GOT3 (cell line): ENCODE measurements around the gene NAV1.
"Not testable (repeated sequence)": the region's sequence is repeated elsewhere in the genome, so short reads cannot be mapped to it uniquely, and the experiment has no call there.

Experiments used
- DNase-seq: peaks from one replicate; lab custom pipeline; 2025; ENCODE audit warnings: mixed read lengths; lab: John Stamatoyannopoulos, UW

NAV1 gene

GRCh38 chr1:201528631-201529252 is 10.2 kb upstream of the NAV1 start:
- DNase-seq = no peak

GRCh38 chr1:201530741-201531531 is 8.0 kb upstream of the NAV1 start:
- DNase-seq = peak; percentile 99

GRCh38 chr1:201531551-201532425 is 7.1 kb upstream of the NAV1 start:
- DNase-seq = no peak

- no peak for DNase-seq
Measured at GRCh38 chr1:201533836-201534235, 5.1 kb upstream of the NAV1 start.

- DNase-seq = no peak
Measured at GRCh38 chr1:201535046-201535918, 3.6 kb upstream of the NAV1 start.

- no peak for DNase-seq
Measured at GRCh38 chr1:201535919-201536245, 3.0 kb upstream of the NAV1 start.

- peak; percentile 94 for DNase-seq
Measured at GRCh38 chr1:201536558-201536957, 2.4 kb upstream of the NAV1 start.

- no peak for DNase-seq
Measured at GRCh38 chr1:201537028-201537427, 1.9 kb upstream of the NAV1 start.

GRCh38 chr1:201537467-201537866 is 1.5 kb upstream of the NAV1 start:
- DNase-seq = no peak

- no peak for DNase-seq
Measured at GRCh38 chr1:201537891-201538611, 876 bp upstream of the NAV1 start.

- no peak for DNase-seq
Measured at GRCh38 chr1:201539561-201540431, 869 bp downstream of the NAV1 start.

GRCh38 chr1:201540846-201541735 is 2.2 kb downstream of the NAV1 start:
- no peak for DNase-seq

GRCh38 chr1:201542309-201543035 is 3.5 kb downstream of the NAV1 start:
- no peak for DNase-seq

GRCh38 chr1:201543871-201544642 is 5.1 kb downstream of the NAV1 start:
- DNase-seq = no peak

- DNase-seq = no peak
Measured at GRCh38 chr1:201544710-201545109, 5.8 kb downstream of the NAV1 start.

GRCh38 chr1:201545851-201546492 is 7.0 kb downstream of the NAV1 start:
- DNase-seq = no peak

- not testable (repeated sequence) for DNase-seq
Measured at GRCh38 chr1:201549522-201549921, 10.6 kb downstream of the NAV1 start.
